NCI-H748 (cell line): ENCODE results near the gene LSAMP.

Experiments used
- DNase-seq: peaks from one replicate; lab custom pipeline; 2025; ENCODE audit not compliant: unreplicated experiment; lab: John Stamatoyannopoulos, UW

The LSAMP gene

GRCh38 chr3:116300226-116300625 is 145.1 kb downstream of the LSAMP start:
- DNase-seq, result no peak

GRCh38 chr3:116299646-116300081 is 145.6 kb downstream of the LSAMP start:
- no peak for DNase-seq

- no peak for DNase-seq
Observed at GRCh38 chr3:116298151-116298550, 147.1 kb downstream of the LSAMP start.

DNA sequence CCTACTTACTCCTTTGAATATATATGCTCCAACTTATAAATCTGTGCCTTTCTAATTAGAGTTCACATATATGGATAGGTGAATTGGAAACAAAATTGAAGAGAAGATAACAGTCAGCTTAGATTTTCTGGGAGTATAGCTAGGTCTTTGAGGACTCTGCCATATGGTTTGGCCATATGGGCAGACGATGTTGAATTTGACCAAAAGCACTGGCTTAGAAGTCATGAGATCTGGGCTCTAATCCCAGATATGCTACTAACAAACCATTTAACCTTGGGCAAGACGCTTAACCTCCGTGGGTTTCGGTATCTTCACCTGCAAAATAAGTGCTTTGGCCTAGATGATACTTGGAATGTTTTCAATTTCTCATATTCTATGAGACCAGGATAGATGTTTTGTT is 154.1 kb downstream of the LSAMP start:
- no peak for DNase-seq

GRCh38 chr3:116288485-116288884 is 156.8 kb downstream of the LSAMP start:
- no peak for DNase-seq

- no peak for DNase-seq
Observed at GRCh38 chr3:116285781-116286421, 159.4 kb downstream of the LSAMP start.

DNA sequence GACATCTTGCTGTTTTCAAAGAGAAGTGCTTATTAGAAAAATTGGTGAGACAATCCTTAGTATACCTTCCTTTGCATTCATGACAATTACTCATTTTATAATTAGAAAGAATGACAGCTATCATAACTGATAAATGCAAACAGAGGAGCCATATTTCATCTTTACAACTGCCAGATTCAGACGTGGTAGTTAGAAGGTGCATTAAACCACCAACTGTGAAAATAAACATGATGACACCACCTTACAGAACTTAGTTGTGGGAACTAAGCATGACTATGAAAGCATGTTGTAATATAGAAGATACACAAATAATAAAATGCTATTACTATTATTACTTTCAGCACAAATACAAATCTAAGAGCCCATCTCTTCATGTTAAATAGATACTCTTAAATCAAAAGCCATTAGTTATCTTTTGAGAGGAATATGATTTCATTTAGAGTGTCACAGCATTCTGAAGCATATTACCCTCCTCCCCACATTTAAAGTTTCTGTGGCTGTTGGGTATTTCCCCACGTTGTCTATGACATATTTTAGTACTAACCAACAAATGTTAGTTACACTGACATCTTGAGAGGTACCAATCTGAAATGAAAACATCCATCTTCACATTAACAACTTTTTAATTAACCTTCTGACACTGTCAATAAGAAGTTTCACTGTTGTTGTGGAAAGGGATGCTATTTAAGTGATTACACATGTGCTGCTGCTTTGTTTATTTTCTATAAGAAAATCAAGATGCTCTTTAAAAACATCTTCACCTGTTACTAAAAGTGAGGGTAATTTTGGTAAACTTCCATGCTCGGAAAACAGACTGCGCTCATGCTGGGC is 163.8 kb downstream of the LSAMP start:
- no peak for DNase-seq

- no peak for DNase-seq
Observed at GRCh38 chr3:116280130-116280740, 165.1 kb downstream of the LSAMP start.

DNA sequence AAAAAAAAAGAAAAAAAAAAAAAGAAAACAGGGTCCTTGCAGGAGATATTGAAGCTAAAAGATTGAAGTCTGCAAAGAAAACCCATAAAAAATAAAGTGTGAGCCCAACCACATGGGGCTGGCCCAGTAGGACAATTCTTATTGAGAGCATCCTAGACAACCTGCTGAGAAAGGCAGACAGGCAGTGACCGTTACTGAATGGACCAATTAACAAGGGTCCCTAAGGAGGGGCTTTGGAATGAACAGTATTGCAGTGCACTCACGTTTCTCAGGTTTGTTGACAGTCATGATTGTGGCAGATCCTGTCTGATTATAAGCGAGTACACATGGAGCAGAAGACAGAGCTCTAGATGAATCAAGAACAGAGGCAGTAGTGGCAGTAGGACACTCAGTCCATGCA is 168.6 kb downstream of the LSAMP start:
- DNase-seq, result peak; percentile 20

GRCh38 chr3:116270056-116270455 is 175.2 kb downstream of the LSAMP start:
- DNase-seq, result no peak

DNA sequence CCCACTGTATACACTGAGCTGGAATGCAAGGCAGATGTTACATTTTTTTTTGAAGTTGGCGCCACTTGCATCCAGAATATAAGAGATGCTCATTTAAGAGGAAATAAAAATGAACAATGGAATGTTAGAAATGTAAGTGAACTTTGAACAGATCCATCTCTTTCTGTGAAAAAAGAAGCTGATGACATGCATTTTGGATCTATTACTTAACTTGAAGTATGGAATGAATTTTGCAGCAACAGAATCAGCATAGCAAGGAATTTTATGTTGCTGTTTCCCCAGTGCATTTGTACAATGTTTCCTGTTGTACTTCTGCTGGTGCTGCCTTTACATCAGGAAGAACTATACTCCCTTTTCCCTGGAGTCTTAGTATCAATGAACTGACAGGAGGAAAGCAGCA is 178.2 kb downstream of the LSAMP start:
- DNase-seq, result no peak

GRCh38 chr3:116265976-116266584 is 179.2 kb downstream of the LSAMP start:
- DNase-seq, result no peak

DNA sequence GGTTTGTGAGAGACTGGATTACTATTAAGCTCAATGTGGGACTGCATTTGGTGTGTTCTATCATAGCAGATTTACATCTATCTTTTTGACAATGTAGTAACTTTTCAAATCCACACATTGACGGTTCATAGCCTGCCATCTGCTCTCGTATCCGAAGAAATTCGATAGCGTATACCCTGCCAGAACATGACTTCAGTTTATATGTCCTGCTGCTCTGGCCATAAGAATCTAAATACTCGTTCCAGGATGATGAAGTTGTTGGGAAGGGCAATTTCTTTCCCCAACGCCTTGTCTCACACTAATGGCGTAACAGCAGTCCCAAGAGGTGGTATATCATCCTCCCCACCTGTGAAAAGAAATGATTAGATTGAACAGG is 180.0 kb downstream of the LSAMP start:
- DNase-seq, result no peak

DNA sequence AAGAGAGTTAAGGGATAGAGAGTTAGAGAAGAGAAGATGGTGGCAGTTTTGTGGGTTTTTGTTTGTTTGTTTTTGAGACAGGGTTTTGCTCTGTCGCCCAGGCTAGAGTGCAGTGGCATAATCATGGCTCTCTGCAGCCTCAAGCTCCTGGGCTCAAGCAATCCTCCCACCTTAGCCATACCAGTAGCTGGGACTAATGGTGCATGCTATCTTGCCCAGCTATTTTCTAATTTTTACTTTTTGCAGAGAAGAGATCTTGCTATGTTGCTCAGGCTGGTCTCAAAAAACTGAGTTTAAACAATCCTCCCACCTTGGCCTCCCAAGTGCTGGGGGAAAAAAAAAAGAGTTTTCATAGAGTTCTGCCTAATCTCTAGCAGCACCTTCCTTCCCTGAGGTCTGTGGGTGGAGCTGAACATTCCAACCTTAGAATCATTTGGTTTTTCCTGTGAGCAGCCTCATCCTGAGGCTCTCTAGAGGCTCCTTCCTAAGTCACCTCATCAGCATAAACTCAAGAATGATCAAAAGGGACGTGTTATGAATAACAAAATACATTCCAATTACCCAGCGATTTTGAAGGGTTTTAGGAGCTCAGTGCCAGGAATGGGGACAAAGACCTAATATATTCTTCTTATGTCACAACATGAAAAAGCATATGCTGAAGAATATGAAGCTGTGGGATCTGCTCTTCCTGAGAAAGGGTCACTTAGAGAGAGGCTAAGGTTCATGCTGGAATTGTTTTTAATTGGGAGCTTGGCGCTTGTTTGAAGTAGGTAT is 180.6 kb downstream of the LSAMP start:
- no peak for DNase-seq

GRCh38 chr3:116263842-116264545 is 181.3 kb downstream of the LSAMP start:
- DNase-seq, result no peak

- DNase-seq, result no peak
Observed at GRCh38 chr3:116260491-116260890, 184.8 kb downstream of the LSAMP start.

- DNase-seq, result no peak
Observed at GRCh38 chr3:116259984-116260383, 185.3 kb downstream of the LSAMP start.

DNA sequence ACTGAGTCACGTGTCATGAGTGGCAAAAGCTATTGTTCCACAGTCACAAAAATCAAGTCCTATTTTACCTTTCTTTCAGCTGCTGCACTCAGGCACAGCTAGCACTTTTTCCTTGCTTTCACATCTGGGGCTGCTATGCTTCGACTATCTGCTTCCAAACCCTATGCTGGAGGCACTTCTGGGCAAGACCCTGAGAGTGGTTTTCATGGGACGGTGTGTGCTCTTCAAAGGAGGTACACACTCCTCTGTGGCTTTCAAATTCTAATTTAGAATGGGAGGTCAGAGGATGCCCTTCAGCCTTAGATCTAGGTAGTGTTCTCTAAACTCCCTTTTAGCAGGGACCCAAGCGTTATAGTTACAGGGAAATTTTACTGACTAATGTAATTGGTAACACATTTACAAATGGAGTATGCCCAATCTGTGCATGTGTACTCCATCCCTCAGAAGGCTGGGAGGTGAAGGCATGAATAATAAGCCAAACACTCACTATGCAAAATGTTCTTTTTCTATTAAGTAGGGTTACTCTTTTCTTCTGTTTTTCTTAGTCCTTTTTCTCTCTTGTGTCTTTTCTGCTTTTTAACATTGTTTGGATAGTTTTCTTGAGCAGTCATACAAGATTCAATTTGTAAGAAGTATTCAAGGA is 188.3 kb downstream of the LSAMP start:
- no peak for DNase-seq

GRCh38 chr3:116254541-116254940 is 190.7 kb downstream of the LSAMP start:
- DNase-seq, result no peak

DNA sequence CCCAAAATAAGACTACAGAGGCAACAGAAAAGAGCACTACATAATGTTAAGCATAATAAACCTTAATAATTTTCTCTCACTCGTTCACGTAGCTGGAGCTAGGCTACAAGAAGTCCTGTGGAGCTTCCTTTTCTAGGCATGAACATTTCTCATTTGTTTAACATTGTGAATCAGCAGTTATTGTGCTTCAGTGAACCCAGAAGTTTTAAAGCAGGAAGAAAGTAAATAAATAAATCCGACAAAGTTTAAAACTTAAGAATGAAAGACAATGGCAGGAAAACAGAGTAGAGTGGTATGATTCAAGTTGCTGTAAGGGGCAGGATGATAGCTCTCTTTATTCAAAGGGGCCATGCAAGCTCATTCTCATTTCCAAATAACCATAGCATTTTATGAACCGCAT is 191.8 kb downstream of the LSAMP start:
- DNase-seq, result no peak
